Left lung (tissue), 10 donors: ENCODE results near the gene FRMD4B. TPM values are rescaled to one million over a fixed set of nuclear protein-coding genes. Genes with fewer than 3 reads are reported as not detected.
A peak's percentile ranks its signal among the peaks of the same experiment; 100 is the strongest.

Source experiments
- ATAC-seq: fragments of 200-7000 bp; cut with Tn5 transposase; one replicate; pipeline ENCODE4 v1.9.1; 2020; ENCODE audit warnings: moderate library complexity
- DNase-seq, 4 donors: peaks; one replicate each; pipeline ENCODE4 v3.0.0-alpha.2; 2013 to 2020
- H3K27ac ChIP-seq, 2 donors: fragments of 200-600 bp; sonication (generic) in 1 of 2; one replicate each; pipeline versions ENCODE4 v1.5.0 to v1.8.0; 2020 to 2021
- H3K27me3 ChIP-seq, 2 donors: fragments of 200-600 bp; sonication (generic) in 1 of 2; one replicate each; pipeline versions ENCODE4 v1.5.0 to v1.8.0; 2020 to 2021
- H3K36me3 ChIP-seq, 2 donors: fragments of 200-600 bp; sonication (generic) in 1 of 2; one replicate each; pipeline versions ENCODE4 v1.5.0 to v1.8.0; 2020 to 2021
- H3K4me1 ChIP-seq, 2 donors: fragments of 200-600 bp; one replicate each; pipeline ENCODE4 v1.8.0; 2021
- H3K4me3 ChIP-seq, 2 donors: fragments of 200-600 bp; sonication (generic) in 1 of 2; one replicate each; pipeline versions ENCODE4 v1.5.0 to v1.8.0; 2020 to 2021; ENCODE audit warnings: mild to moderate bottlenecking in 1 of 2
- H3K9me3 ChIP-seq, 2 donors: fragments of 200-600 bp; sonication (generic) in 1 of 2; one replicate each; pipeline versions ENCODE4 v1.5.0 to v1.8.0; 2020 to 2021
- CTCF ChIP-seq, 2 donors: fragments of 200-600 bp; sonication (generic) in 1 of 2; IDR thresholded peaks; one replicate each; pipeline versions ENCODE4 v1.5.0 to v1.8.0; 2021; ENCODE audit warnings: antibody characterized with exemption in 2 of 2
- intact Hi-C, 2 donors: fragments of 100-400 bp; cut with DNase I; formaldehyde crosslinking; loops; one replicate each; pipeline versions ENCODE4 v1.11.2 to v1.14.2; 2022
- polyA plus RNA-seq, 6 donors: library from polyadenylated mRNA; unstranded; fragments of 120-200 nt; gene quantifications; one replicate each; pipeline ENCODE4 v1.2.1, GENCODE V29; 2013; ENCODE audit not compliant: insufficient read length in 6 of 6
- total RNA-seq, 2 donors: library from RNA; stranded (reverse); fragmentation: NEBNext Ultra II Directional; extraction: Animal tissue kit (Norgen Biotek cat#: 25700); gene quantifications; one replicate each; pipeline ENCODE4 v1.2.1, GENCODE V29; 2021
- donor health status: DM: no; HTN: yes; CAD: no.
- donor health status: DM: no; HTN: no; CAD: no.

The FRMD4B gene
- total and polyA plus RNA-seq, 8 donors = 49.0 to 78.7 (median 71.1) TPM

- peak overlapping the region; percentile 21 to 41 for H3K27ac ChIP-seq
- DNase-seq (peak in 3 of 4 donors; percentile 74 to 91 (median 80)), ATAC-seq (peak; percentile 97)
- intact Hi-C loops = loop anchor here in 1 of 2 donors (10.0 kb wide), 1 partner anchor 142 kb away; no protein-coding TSS in a partner anchor
- peaks cover 3 to 23% of the 10 kb centered on the region in 2 donors for H3K4me1 ChIP-seq
- no peak overlapping the region for H3K4me3 ChIP-seq
- no peaks in the 10 kb centered on the region for H3K27me3 ChIP-seq
- H3K36me3 ChIP-seq = peaks cover 0 to 8% of the 10 kb centered on the region in 2 donors
- H3K9me3 ChIP-seq = no peaks in the 10 kb centered on the region
- TF ChIP-seq CTCF (IDR thresholded peaks at IDR 0.05) = peak; percentile 91 to 93
Observed at GRCh38 chr3:69306239-69307185, 79.4 kb downstream of the FRMD4B start.

GRCh38 chr3:69305011-69305410, 80.9 kb downstream of the FRMD4B start:
- Histone ChIP-seq H3K27ac (peak overlapping the region in 1 of 2 donors; percentile 41), H3K4me1 (peaks cover 3 to 23% of the 10 kb centered on the region in 2 donors), H3K36me3 (peaks cover 0 to 20% of the 10 kb centered on the region in 2 donors), H3K4me3 (no peak overlapping the region), H3K27me3 (no peaks in the 10 kb centered on the region), H3K9me3 (no peaks in the 10 kb centered on the region)
- intact Hi-C loops = loop anchor here in 1 of 2 donors (10.0 kb wide), 1 partner anchor 140 kb away; no protein-coding TSS in a partner anchor
- DNase-seq (no peak), ATAC-seq (peak; percentile 49)
- no peak for TF ChIP-seq CTCF (IDR thresholded peaks at IDR 0.05)

GRCh38 chr3:69304396-69304795, 81.5 kb downstream of the FRMD4B start:
- DNase-seq = no peak
- no peak overlapping the region for H3K27ac ChIP-seq
- H3K36me3 ChIP-seq = peaks cover 3 to 20% of the 10 kb centered on the region in 2 donors
- H3K9me3 ChIP-seq = no peaks in the 10 kb centered on the region
- peaks cover 3 to 23% of the 10 kb centered on the region in 2 donors for H3K4me1 ChIP-seq
- no peak for ATAC-seq
- H3K27me3 ChIP-seq = no peaks in the 10 kb centered on the region
- TF ChIP-seq CTCF (IDR thresholded peaks at IDR 0.05) = no peak
- no peak overlapping the region for H3K4me3 ChIP-seq
- intact Hi-C loops = loop anchor here in 1 of 2 donors (10.0 kb wide), 1 partner anchor 140 kb away; no protein-coding TSS in a partner anchor

GRCh38 chr3:69300296-69300695, 85.6 kb downstream of the FRMD4B start:
- H3K27ac ChIP-seq = no peak overlapping the region
- peak; percentile 71 for ATAC-seq
- no peak for DNase-seq
- no peaks in the 10 kb centered on the region for H3K9me3 ChIP-seq
- no peaks in the 10 kb centered on the region for H3K27me3 ChIP-seq
- intact Hi-C loops = loop anchor here in 1 of 2 donors (10.0 kb wide), 1 partner anchor 135 kb away; no protein-coding TSS in a partner anchor
- H3K36me3 ChIP-seq = peaks cover 3 to 44% of the 10 kb centered on the region in 2 donors
- H3K4me3 ChIP-seq = no peak overlapping the region
- no peak for TF ChIP-seq CTCF (IDR thresholded peaks at IDR 0.05)
- peaks cover 0 to 7% of the 10 kb centered on the region in 2 donors for H3K4me1 ChIP-seq

- ATAC-seq = no peak
- Histone ChIP-seq H3K4me3 (no peak overlapping the region), H3K27me3 (no peaks in the 10 kb centered on the region), H3K36me3 (peaks cover 3 to 49% of the 10 kb centered on the region in 2 donors), H3K9me3 (no peaks in the 10 kb centered on the region), H3K4me1 (peaks cover 0 to 4% of the 10 kb centered on the region in 2 donors), H3K27ac (no peak overlapping the region)
- intact Hi-C loops = no loop called here
- DNase-seq = no peak
- no peak for TF ChIP-seq CTCF (IDR thresholded peaks at IDR 0.05)
Observed at GRCh38 chr3:69299344-69299743, 86.5 kb downstream of the FRMD4B start.
